Measurements from ENCODE around the gene KLHDC4. TPM values are rescaled to one million over a fixed set of nuclear protein-coding genes. Genes with fewer than 3 reads are reported as not detected.

KLHDC4 gene
- polyA plus RNA-seq, 2 of the 4 experiments (the other 2 are of a cell fraction) = 25.9 to 37.2 TPM

GRCh38 chr16:87712184-87712762 is 53.5 kb downstream of the KLHDC4 start:
- Histone ChIP-seq H3K27ac (no peak overlapping the region), H3K9me3 (no peaks in the 10 kb centered on the region), H3K4me3 (no peak overlapping the region), H3K4me2 (no peak overlapping the region), H3K4me1 (no peaks in the 10 kb centered on the region)
- CTCF ChIA-PET = no interaction called here
- TF ChIP-seq SREBF2 (IDR thresholded peaks at IDR 0.05) (no peak), RAD21 (conservative IDR thresholded peaks at IDR 0.05 in 1 of 2, IDR thresholded peaks at IDR 0.05 in 1 of 2) (no peak), HEYL (CRISPR knock-in tag; IDR thresholded peaks at IDR 0.05) (no peak), E2F6 (IDR thresholded peaks at IDR 0.05; ENCODE audit: borderline replicate concordance, low read depth) (no peak), RNF2 (IDR thresholded peaks at IDR 0.05; ENCODE audit: borderline replicate concordance, low read depth) (no peak), KDM1A (IDR thresholded peaks at IDR 0.05; ENCODE audit: low read depth) (no peak), BCL3 (IDR thresholded peaks at IDR 0.05) (no peak), NR3C1 (IDR thresholded peaks at IDR 0.05) (no peak), NPAS2 (CRISPR knock-in tag; IDR thresholded peaks at IDR 0.05; ENCODE audit: borderline replicate concordance) (no peak), CBX2 (IDR thresholded peaks at IDR 0.05; ENCODE audit: borderline replicate concordance, low read depth) (no peak), EHF (CRISPR knock-in tag; IDR thresholded peaks at IDR 0.05) (no peak), PBX3 (IDR thresholded peaks at IDR 0.05) (no peak), ZSCAN20 (CRISPR knock-in tag; IDR thresholded peaks at IDR 0.05) (no peak), CEBPB (IDR thresholded peaks at IDR 0.05) (no peak), MAZ (IDR thresholded peaks at IDR 0.05; ENCODE audit: borderline replicate concordance, low read depth, low read length) (no peak)
- POLR2A ChIA-PET = no interaction called here
- ATAC-seq (no peak), DNase-seq (ENCODE audit: low read depth in 1 of 2, low spot score in 1 of 2) (no peak), FAIRE-seq (no peak)
- 87% methylated on average over 14 of the region's 14 CpGs for WGBS (ENCODE audit: missing lambda C conversion rate)

GRCh38 chr16:87710887-87711286 is 54.9 kb downstream of the KLHDC4 start:
- no peak overlapping the region for H3K4me2 ChIP-seq
- TF ChIP-seq SREBF2 (IDR thresholded peaks at IDR 0.05) = no peak
- TF ChIP-seq CBX2 (IDR thresholded peaks at IDR 0.05; ENCODE audit: borderline replicate concordance, low read depth) = no peak
- no peak for TF ChIP-seq HDAC2 (IDR thresholded peaks at IDR 0.05)
- no peak for TF ChIP-seq FOXS1 (CRISPR knock-in tag; IDR thresholded peaks at IDR 0.05)
- no peak for TF ChIP-seq MAX (IDR thresholded peaks at IDR 0.05)
- TF ChIP-seq JUNB (IDR thresholded peaks at IDR 0.05) = no peak
- no peak for TF ChIP-seq ATOH8 (CRISPR knock-in tag; IDR thresholded peaks at IDR 0.05; ENCODE audit: low read depth)
- TF ChIP-seq GATA3 (IDR thresholded peaks at IDR 0.05; ENCODE audit: borderline replicate concordance) = no peak
- TF ChIP-seq ZNF302 (CRISPR knock-in tag; IDR thresholded peaks at IDR 0.05) = no peak
- TF ChIP-seq NR3C1 (IDR thresholded peaks at IDR 0.05) = no peak
- no peak for TF ChIP-seq FOSL2 (IDR thresholded peaks at IDR 0.05)
- no peak for TF ChIP-seq FOSL2 (CRISPR knock-in tag; IDR thresholded peaks at IDR 0.05)
- no peak for TF ChIP-seq HEYL (CRISPR knock-in tag; IDR thresholded peaks at IDR 0.05)
- no peak for TF ChIP-seq EHMT2 (IDR thresholded peaks at IDR 0.05; ENCODE audit: low read depth)
- TF ChIP-seq HES2 (IDR thresholded peaks at IDR 0.05) = no peak
- no peak for TF ChIP-seq NFE2L2 (conservative IDR thresholded peaks at IDR 0.05; ENCODE audit: low read length)
- no peak for TF ChIP-seq KDM5A (IDR thresholded peaks at IDR 0.05)
- no peak for TF ChIP-seq TP53 (CRISPR knock-in tag; IDR thresholded peaks at IDR 0.05)
- no peak for TF ChIP-seq MAZ (IDR thresholded peaks at IDR 0.05; ENCODE audit: borderline replicate concordance, low read depth, low read length)
- no peak for TF ChIP-seq ZC3H11A (IDR thresholded peaks at IDR 0.05)
- no peak for TF ChIP-seq HOXB5 (CRISPR knock-in tag; IDR thresholded peaks at IDR 0.05)
- no peak overlapping the region for H3K27ac ChIP-seq
- no peaks in the 10 kb centered on the region for H3K4me1 ChIP-seq
- H3K4me3 ChIP-seq = no peak overlapping the region
- ChIA-PET POLR2A (no interaction called here), CTCF (interaction anchor here (0.6 to 1.9 kb wide), 8 partner anchors 9 to 198 kb away, joined by 3 to 5 read pairs (median 4); no protein-coding TSS in a partner anchor)
- ATAC-seq = no peak
- no peaks in the 10 kb centered on the region for H3K9me3 ChIP-seq
- 99% methylated on average over 12 of the region's 12 CpGs for WGBS (ENCODE audit: missing lambda C conversion rate)
- DNase-seq (ENCODE audit: low read depth in 1 of 2, low spot score in 1 of 2) = no peak
- FAIRE-seq = no peak
